Karpas-422 (cell line): ENCODE data around the gene PCDHGA7. TPM values are rescaled to one million over a fixed set of nuclear protein-coding genes. Genes with fewer than 3 reads are reported as not detected.
"Not testable (repeated sequence)": the region's sequence is repeated elsewhere in the genome, so short reads cannot be mapped to it uniquely, and the experiment has no call there.

ENCODE experiments used
- DNase-seq: peaks from one replicate; pipeline ENCODE4 v3.0.0-alpha.2; 2015
- H2AFZ ChIP-seq: fragments of 200-600 bp; sonication (generic); 2 replicates; pipeline ENCODE4 v1.6.1; 2014; ENCODE audit warnings: antibody characterized with exemption, low read length, mixed read lengths
- H3K27ac ChIP-seq: fragments of 200-600 bp; sonication (generic); 2 replicates; pipeline ENCODE4 v1.5.1; 2014; ENCODE audit warnings: mild to moderate bottlenecking, low read length, moderate library complexity
- H3K27me3 ChIP-seq: fragments of 200-600 bp; sonication (generic); 2 replicates; pipeline ENCODE4 v1.6.1; 2014; ENCODE audit warnings: low read length, mixed read lengths
- H3K36me3 ChIP-seq: fragments of 200-600 bp; sonication (generic); 2 replicates; pipeline ENCODE4 v1.6.1; 2014; ENCODE audit warnings: low read length, mixed read lengths; ENCODE audit not compliant: insufficient read depth
- H3K4me1 ChIP-seq: fragments of 200-600 bp; sonication (generic); 2 replicates; pipeline ENCODE4 v1.6.1; 2014; ENCODE audit warnings: mild to moderate bottlenecking, low read length, mixed read lengths
- H3K4me2 ChIP-seq: fragments of 200-600 bp; sonication (generic); 2 replicates; pipeline ENCODE4 v1.6.1; 2014; ENCODE audit warnings: low read length, low read depth, mild to moderate bottlenecking; ENCODE audit not compliant: poor library complexity, severe bottlenecking
- H3K4me3 ChIP-seq: fragments of 200-600 bp; sonication (generic); 2 replicates; pipeline ENCODE4 v1.5.1; 2014; ENCODE audit warnings: mild to moderate bottlenecking, antibody characterized with exemption, low read length, mixed read lengths
- H3K79me2 ChIP-seq: fragments of 200-600 bp; sonication (generic); 2 replicates; pipeline ENCODE4 v1.6.1; 2014; ENCODE audit warnings: mild to moderate bottlenecking, low read length, mixed read lengths
- H3K9ac ChIP-seq: fragments of 200-600 bp; sonication (generic); 2 replicates; pipeline ENCODE4 v1.6.0; 2014; ENCODE audit warnings: low read length
- H3K9me2 ChIP-seq: fragments of 200-600 bp; sonication (generic), shearing (Covaris generic); replicated peaks from 2 replicates; pipeline ENCODE4 v1.6.0; 2014; ENCODE audit warnings: mild to moderate bottlenecking, low read length, moderate library complexity; ENCODE audit not compliant: insufficient read depth
- H3K9me3 ChIP-seq: fragments of 300-700, 200-600 bp; sonication (generic); 2 replicates; pipeline ENCODE4 v1.6.1; 2014; ENCODE audit warnings: low read length, mixed read lengths
- H4K20me1 ChIP-seq: fragments of 200-600 bp; sonication (generic); 2 replicates; pipeline ENCODE4 v1.6.1; 2014; ENCODE audit warnings: mild to moderate bottlenecking, antibody characterized with exemption, low read length, low read depth; ENCODE audit not compliant: insufficient read depth
- total RNA-seq: library from RNA; depleted of rRNA; stranded (reverse); fragments of >200 nt; shearing (Covaris generic); gene quantifications from 2 replicates; pipeline ENCODE4 v1.2.3, GENCODE V29; 2014; ENCODE audit warnings: low replicate concordance; rRNA removed

The PCDHGA7 gene
- 8.4 and 11.5 TPM in 2 replicates for total RNA-seq

- Histone ChIP-seq H3K9ac (no peak within 1 kb of the TSS), H3K27ac (no peak within 1 kb of the TSS), H3K79me2 (peaks cover 37% of the 10 kb centered on the region), H4K20me1 (no peaks in the 10 kb centered on the region), H3K4me3 (peak within 1 kb of the TSS; percentile 18; the same call in 1 of the 2 replicates), H3K36me3 (peaks cover 63% of the 10 kb centered on the region), H3K27me3 (no peaks in the 10 kb centered on the region), H3K9me3 (peaks cover 39% of the 10 kb centered on the region), H3K9me2 (no peaks in the 10 kb centered on the region), H2AFZ (no peak within 1 kb of the TSS), H3K4me1 (no peaks in the 10 kb centered on the region), H3K4me2 (no peak within 1 kb of the TSS)
- DNase-seq = no peak
Measured at GRCh38 chr5:141382469-141383294, at the start of gene PCDHGA7. TSS of gene PCDHGA7 (plus strand) at chr5:141382742. CDS start at chr5:141382900, 158 bp downstream.

GRCh38 chr5:141338538-141339306 is 43.8 kb upstream of the PCDHGA7 start, which contains the start of gene PCDHGA2:
TSS of gene PCDHGA2 (plus strand) at chr5:141338760.
- Histone ChIP-seq H3K27ac (no peak within 1 kb of the TSS), H3K79me2 (no peaks in the 10 kb centered on the region), H3K9me3 (no peaks in the 10 kb centered on the region), H3K36me3 (no peaks in the 10 kb centered on the region), H2AFZ (no peak within 1 kb of the TSS), H4K20me1 (no peaks in the 10 kb centered on the region), H3K4me2 (no peak within 1 kb of the TSS), H3K27me3 (no peaks in the 10 kb centered on the region), H3K9me2 (no peaks in the 10 kb centered on the region), H3K4me1 (peaks cover 17% of the 10 kb centered on the region), H3K9ac (no peak within 1 kb of the TSS), H3K4me3 (no peak within 1 kb of the TSS)
- peak; percentile 89 for DNase-seq

- not testable (repeated sequence) for DNase-seq, H3K4me1 ChIP-seq, H3K4me2 ChIP-seq, H3K9me2 ChIP-seq, H3K4me3 ChIP-seq, H3K9ac ChIP-seq, H3K27me3 ChIP-seq, H3K79me2 ChIP-seq, H3K27ac ChIP-seq, H4K20me1 ChIP-seq, H3K9me3 ChIP-seq, H2AFZ ChIP-seq, H3K36me3 ChIP-seq
Measured at GRCh38 chr5:141340781-141341354, 41.7 kb upstream of the PCDHGA7 start.

GRCh38 chr5:141342773-141343172 is 39.8 kb upstream of the PCDHGA7 start:
- no peaks in the 10 kb centered on the region for H3K9me2 ChIP-seq
- H3K4me3 ChIP-seq = no peak overlapping the region
- no peak overlapping the region for H3K4me2 ChIP-seq
- H4K20me1 ChIP-seq = no peaks in the 10 kb centered on the region
- DNase-seq = no peak
- no peaks in the 10 kb centered on the region for H3K79me2 ChIP-seq
- no peaks in the 10 kb centered on the region for H3K27me3 ChIP-seq
- H3K9me3 ChIP-seq = no peaks in the 10 kb centered on the region
- no peak overlapping the region for H3K9ac ChIP-seq
- H3K36me3 ChIP-seq = no peaks in the 10 kb centered on the region
- no peak overlapping the region for H3K27ac ChIP-seq
- H3K4me1 ChIP-seq = peaks cover 4% of the 10 kb centered on the region; the same call in 1 of the 2 replicates
- no peak overlapping the region for H2AFZ ChIP-seq

GRCh38 chr5:141343242-141343952 is 39.1 kb upstream of the PCDHGA7 start, which contains the start of gene PCDHGA3:
TSS of gene PCDHGA3 (plus strand) at chr5:141343829. CDS start at chr5:141344034, 205 bp downstream.
- Histone ChIP-seq H3K27ac (no peak within 1 kb of the TSS), H3K9me3 (no peaks in the 10 kb centered on the region), H3K27me3 (no peaks in the 10 kb centered on the region), H3K4me3 (no peak within 1 kb of the TSS), H3K9me2 (no peaks in the 10 kb centered on the region), H2AFZ (no peak within 1 kb of the TSS), H3K36me3 (no peaks in the 10 kb centered on the region), H3K79me2 (no peaks in the 10 kb centered on the region), H3K4me1 (peaks cover under 1% of the 10 kb centered on the region; the same call in 1 of the 2 replicates), H3K4me2 (no peak within 1 kb of the TSS), H3K9ac (no peak within 1 kb of the TSS), H4K20me1 (no peaks in the 10 kb centered on the region)
- peak; percentile 77 for DNase-seq

- no peak for DNase-seq
- H3K79me2 ChIP-seq = no peaks in the 10 kb centered on the region
- no peak overlapping the region for H3K27ac ChIP-seq
- H3K27me3 ChIP-seq = no peaks in the 10 kb centered on the region
- H3K9me3 ChIP-seq = no peaks in the 10 kb centered on the region
- no peaks in the 10 kb centered on the region for H3K4me1 ChIP-seq
- H3K4me3 ChIP-seq = no peak overlapping the region
- H3K9ac ChIP-seq = no peak overlapping the region
- no peaks in the 10 kb centered on the region for H3K36me3 ChIP-seq
- no peak overlapping the region for H2AFZ ChIP-seq
- no peak overlapping the region for H3K4me2 ChIP-seq
- no peaks in the 10 kb centered on the region for H3K9me2 ChIP-seq
- H4K20me1 ChIP-seq = no peaks in the 10 kb centered on the region
Measured at GRCh38 chr5:141343953-141344463, 38.5 kb upstream of the PCDHGA7 start.

GRCh38 chr5:141345327-141345726 is 37.2 kb upstream of the PCDHGA7 start:
- no peak overlapping the region for H2AFZ ChIP-seq
- no peak overlapping the region for H3K9ac ChIP-seq
- H3K9me2 ChIP-seq = no peaks in the 10 kb centered on the region
- no peak overlapping the region for H3K4me3 ChIP-seq
- no peak overlapping the region for H3K27ac ChIP-seq
- H4K20me1 ChIP-seq = no peaks in the 10 kb centered on the region
- no peak overlapping the region for H3K4me2 ChIP-seq
- H3K4me1 ChIP-seq = peaks cover 5% of the 10 kb centered on the region
- H3K79me2 ChIP-seq = no peaks in the 10 kb centered on the region; the same call in 1 of the 2 replicates
- H3K36me3 ChIP-seq = no peaks in the 10 kb centered on the region
- DNase-seq = no peak
- no peaks in the 10 kb centered on the region for H3K27me3 ChIP-seq
- no peaks in the 10 kb centered on the region for H3K9me3 ChIP-seq
